Loucy (cell line): Measurements from ENCODE around the gene CCDC43.
"Not testable (repeated sequence)": the region's sequence is repeated elsewhere in the genome, so short reads cannot be mapped to it uniquely, and the experiment has no call there.

Experiments used
- H2AFZ ChIP-seq: fragments of 200-600 bp; sonication (generic); 2 replicates; pipeline ENCODE4 v1.6.0; 2016; ENCODE audit warnings: antibody characterized with exemption, mild to moderate bottlenecking, low read length, moderate library complexity
- H3F3A ChIP-seq: fragments of 200-600 bp; 2 replicates; pipeline ENCODE4 v1.6.0; 2016; ENCODE audit warnings: antibody characterized with exemption, low read depth, mild to moderate bottlenecking
- H3K27me3 ChIP-seq: fragments of 200-600 bp; sonication (generic); 2 replicates; pipeline ENCODE4 v1.6.1; 2014; ENCODE audit warnings: low read length, mild to moderate bottlenecking; ENCODE audit not compliant: insufficient read depth, poor library complexity, severe bottlenecking
- H3K36me3 ChIP-seq: fragments of 200-600 bp; sonication (generic); 2 replicates; pipeline ENCODE4 v1.6.1; 2016; ENCODE audit warnings: low read length; ENCODE audit not compliant: insufficient read depth
- H3K4me1 ChIP-seq: fragments of 200-600 bp; sonication (generic); 2 replicates; pipeline ENCODE4 v1.5.1; 2014; ENCODE audit warnings: low read length, mild to moderate bottlenecking; ENCODE audit not compliant: insufficient read depth, poor library complexity, severe bottlenecking
- H3K4me2 ChIP-seq: fragments of 200-600 bp; sonication (generic); 2 replicates; pipeline ENCODE4 v1.6.0; 2014; ENCODE audit warnings: antibody characterized with exemption, low read length, low read depth, mild to moderate bottlenecking; ENCODE audit not compliant: poor library complexity, severe bottlenecking
- H3K4me3 ChIP-seq: fragments of 200-600 bp; sonication (generic); 2 replicates; pipeline ENCODE4 v1.5.1; 2014; ENCODE audit warnings: low read length, mild to moderate bottlenecking, mixed read lengths; ENCODE audit not compliant: poor library complexity, severe bottlenecking
- H3K79me2 ChIP-seq: fragments of 200-600 bp; sonication (generic); 2 replicates; pipeline ENCODE4 v1.6.1; 2014; ENCODE audit warnings: low read length; ENCODE audit not compliant: insufficient read depth
- H3K9ac ChIP-seq: fragments of 200-600 bp; sonication (generic); 2 replicates; pipeline ENCODE4 v1.6.0; 2014; ENCODE audit warnings: mild to moderate bottlenecking, low read depth, low read length, moderate library complexity; ENCODE audit not compliant: poor library complexity, severe bottlenecking
- H3K9me2 ChIP-seq: fragments of 200-600 bp; sonication (generic); replicated peaks from 2 replicates; pipeline ENCODE4 v1.6.1; 2016; ENCODE audit warnings: low read depth, low read length, mixed read lengths
- H3K9me3 ChIP-seq: fragments of 200-600 bp; sonication (generic); 2 replicates; pipeline ENCODE4 v1.6.1; 2014; ENCODE audit warnings: mild to moderate bottlenecking, antibody characterized with exemption, low read length, low read depth; ENCODE audit not compliant: insufficient read depth
- H4K20me1 ChIP-seq: fragments of 200-600 bp; sonication (generic); 2 replicates; pipeline ENCODE4 v1.6.0; 2014; ENCODE audit warnings: antibody characterized with exemption, low read length, mild to moderate bottlenecking; ENCODE audit not compliant: insufficient read depth, poor library complexity, severe bottlenecking
- EZH2phosphoT487 ChIP-seq: fragments of 200-600 bp; IDR thresholded peaks from 2 replicates; pipeline ENCODE4 v1.6.1; 2018; ENCODE audit warnings: antibody characterized with exemption, mild to moderate bottlenecking, moderate library complexity, borderline replicate concordance
- TF ChIP-seq, protein P1 (sequence below): fragments of 200-600 bp; sonication (generic); conservative IDR thresholded peaks from 2 replicates; pipeline ENCODE4 v1.5.1; 2014; ENCODE audit warnings: mild to moderate bottlenecking, antibody characterized with exemption, low read length

CCDC43 gene

DNA sequence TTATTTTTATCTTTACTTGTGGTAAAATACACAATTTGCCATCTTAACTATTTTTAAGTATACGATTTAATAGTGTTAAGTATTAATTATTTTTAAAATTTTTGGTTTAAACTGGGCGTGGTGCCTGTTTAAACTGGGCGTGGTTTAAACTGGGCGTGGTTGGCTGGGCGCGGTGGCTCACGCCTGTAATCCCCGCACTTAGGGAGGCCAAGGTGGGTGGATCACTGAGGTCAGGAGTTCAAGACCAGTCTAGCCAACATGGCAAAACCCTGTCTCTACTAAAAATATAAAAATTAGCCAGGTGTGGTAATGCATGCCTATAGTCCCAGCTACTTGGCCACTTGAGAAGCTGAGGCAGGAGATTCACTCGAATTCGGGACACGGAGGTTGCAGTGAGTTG is 4.0 kb upstream of the CCDC43 start:
- H3K79me2 ChIP-seq: peaks cover 14% of the 10 kb centered on the region
- H3K4me1 ChIP-seq: peaks cover 3% of the 10 kb centered on the region
- no peak overlapping the region for H3K4me2 ChIP-seq
- no peaks in the 10 kb centered on the region for H3K27me3 ChIP-seq
- no peaks in the 10 kb centered on the region for H3K36me3 ChIP-seq
- no peaks in the 10 kb centered on the region for H3K9me2 ChIP-seq
- TF ChIP-seq EZH2phosphoT487: no peak
- TF ChIP-seq, protein P1, sequence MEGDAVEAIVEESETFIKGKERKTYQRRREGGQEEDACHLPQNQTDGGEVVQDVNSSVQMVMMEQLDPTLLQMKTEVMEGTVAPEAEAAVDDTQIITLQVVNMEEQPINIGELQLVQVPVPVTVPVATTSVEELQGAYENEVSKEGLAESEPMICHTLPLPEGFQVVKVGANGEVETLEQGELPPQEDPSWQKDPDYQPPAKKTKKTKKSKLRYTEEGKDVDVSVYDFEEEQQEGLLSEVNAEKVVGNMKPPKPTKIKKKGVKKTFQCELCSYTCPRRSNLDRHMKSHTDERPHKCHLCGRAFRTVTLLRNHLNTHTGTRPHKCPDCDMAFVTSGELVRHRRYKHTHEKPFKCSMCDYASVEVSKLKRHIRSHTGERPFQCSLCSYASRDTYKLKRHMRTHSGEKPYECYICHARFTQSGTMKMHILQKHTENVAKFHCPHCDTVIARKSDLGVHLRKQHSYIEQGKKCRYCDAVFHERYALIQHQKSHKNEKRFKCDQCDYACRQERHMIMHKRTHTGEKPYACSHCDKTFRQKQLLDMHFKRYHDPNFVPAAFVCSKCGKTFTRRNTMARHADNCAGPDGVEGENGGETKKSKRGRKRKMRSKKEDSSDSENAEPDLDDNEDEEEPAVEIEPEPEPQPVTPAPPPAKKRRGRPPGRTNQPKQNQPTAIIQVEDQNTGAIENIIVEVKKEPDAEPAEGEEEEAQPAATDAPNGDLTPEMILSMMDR: no peak
- no peaks in the 10 kb centered on the region for H3F3A ChIP-seq
- H4K20me1 ChIP-seq: no peaks in the 10 kb centered on the region
- H2AFZ ChIP-seq: no peak overlapping the region
- H3K4me3 ChIP-seq: no peak overlapping the region
- H3K9me3 ChIP-seq: no peaks in the 10 kb centered on the region
- no peak overlapping the region for H3K9ac ChIP-seq

GRCh38 chr17:44690746-44691306 is 1.2 kb upstream of the CCDC43 start:
- not testable (repeated sequence) for H4K20me1 ChIP-seq, H3K9ac ChIP-seq, H3K36me3 ChIP-seq, H3K9me3 ChIP-seq, H3K27me3 ChIP-seq, H2AFZ ChIP-seq, H3K4me2 ChIP-seq, H3K9me2 ChIP-seq, H3F3A ChIP-seq
- TF ChIP-seq, protein P1: peak; percentile 52
- peaks cover 33% of the 10 kb centered on the region for H3K79me2 ChIP-seq
- H3K4me3 ChIP-seq: peak overlapping the region; percentile 82
- peaks cover 13% of the 10 kb centered on the region for H3K4me1 ChIP-seq

GRCh38 chr17:44688675-44689476 is 700 bp downstream of the CCDC43 start:
- peak overlapping the region; percentile 74 for H3K4me2 ChIP-seq
- no peaks in the 10 kb centered on the region for H3F3A ChIP-seq
- peak overlapping the region; percentile 84 for H2AFZ ChIP-seq
- no peaks in the 10 kb centered on the region for H4K20me1 ChIP-seq
- H3K9ac ChIP-seq: peak overlapping the region; percentile 85
- H3K27me3 ChIP-seq: no peaks in the 10 kb centered on the region
- TF ChIP-seq EZH2phosphoT487: no peak
- TF ChIP-seq, protein P1: no peak
- H3K9me2 ChIP-seq: no peaks in the 10 kb centered on the region
- no peaks in the 10 kb centered on the region for H3K9me3 ChIP-seq
- peaks cover 33% of the 10 kb centered on the region for H3K79me2 ChIP-seq
- peak overlapping the region; percentile 82 for H3K4me3 ChIP-seq
- H3K36me3 ChIP-seq: peaks cover under 1% of the 10 kb centered on the region; the same call in 1 of the 2 replicates
- H3K4me1 ChIP-seq: peaks cover 13% of the 10 kb centered on the region
